Mucosa of descending colon (tissue), 3 donors: ENCODE measurements around the gene MYRIP. TPM values are rescaled to one million over a fixed set of nuclear protein-coding genes. Genes with fewer than 3 reads are reported as not detected.

Experiments
- ATAC-seq: fragments of 200-7000 bp; cut with Tn5 transposase; one replicate; pipeline ENCODE4 v1.9.1; 2020; ENCODE audit warnings: mild to moderate bottlenecking, moderate library complexity
- DNase-seq, 3 donors: peaks; one replicate each; pipeline ENCODE4 v3.0.0-alpha.2; 2020
- H3K36me3 ChIP-seq: fragments of 200-600 bp; one replicate; pipeline ENCODE4 v1.8.0; 2021; ENCODE audit warnings: low read depth, mild to moderate bottlenecking
- H3K4me1 ChIP-seq: fragments of 200-600 bp; one replicate; pipeline ENCODE4 v1.8.0; 2021; ENCODE audit warnings: low read depth, mild to moderate bottlenecking
- H3K4me3 ChIP-seq: fragments of 200-600 bp; one replicate; pipeline ENCODE4 v1.8.0; 2021; ENCODE audit warnings: mild to moderate bottlenecking
- H3K9me3 ChIP-seq: fragments of 200-600 bp; one replicate; pipeline ENCODE4 v1.8.0; 2021; ENCODE audit warnings: mild to moderate bottlenecking
- intact Hi-C, 2 donors: fragments of 100-400 bp; cut with DNase I in 1 of 2; cut with micrococcal nuclease in 1 of 2; formaldehyde crosslinking; loops; one replicate each; pipeline versions ENCODE4 v1.11.0 to v1.11.1; 2022; cut with DNase I, micrococcal nuclease
- total RNA-seq, 3 donors: library from RNA; stranded (reverse); fragmentation: NEBNext Ultra II Directional in 2 of 3; extraction: Animal tissue kit (Norgen Biotek cat#: 25700) in 2 of 3; gene quantifications; one replicate each; pipeline versions ENCODE4 v1.2.1 to v1.2.4, GENCODE V29; 2021 to 2023
- TF ChIP-seq, protein P1 (sequence below): fragments of 200-600 bp; IDR thresholded peaks from one replicate; pipeline ENCODE4 v1.8.0; 2022; ENCODE audit warnings: antibody characterized with exemption, mild to moderate bottlenecking
- donor health status: DM: no; HTN: no; CAD: no; lungs with moderate emphysema.
- donor health status: DM: no; HTN: no; CAD: no.
- donor health status: DM: no; HTN: yes; CAD: no.

The MYRIP gene
- total RNA-seq, 3 donors from 2014 or later, result 7.2 to 11.2 (median 9.9) TPM

DNA sequence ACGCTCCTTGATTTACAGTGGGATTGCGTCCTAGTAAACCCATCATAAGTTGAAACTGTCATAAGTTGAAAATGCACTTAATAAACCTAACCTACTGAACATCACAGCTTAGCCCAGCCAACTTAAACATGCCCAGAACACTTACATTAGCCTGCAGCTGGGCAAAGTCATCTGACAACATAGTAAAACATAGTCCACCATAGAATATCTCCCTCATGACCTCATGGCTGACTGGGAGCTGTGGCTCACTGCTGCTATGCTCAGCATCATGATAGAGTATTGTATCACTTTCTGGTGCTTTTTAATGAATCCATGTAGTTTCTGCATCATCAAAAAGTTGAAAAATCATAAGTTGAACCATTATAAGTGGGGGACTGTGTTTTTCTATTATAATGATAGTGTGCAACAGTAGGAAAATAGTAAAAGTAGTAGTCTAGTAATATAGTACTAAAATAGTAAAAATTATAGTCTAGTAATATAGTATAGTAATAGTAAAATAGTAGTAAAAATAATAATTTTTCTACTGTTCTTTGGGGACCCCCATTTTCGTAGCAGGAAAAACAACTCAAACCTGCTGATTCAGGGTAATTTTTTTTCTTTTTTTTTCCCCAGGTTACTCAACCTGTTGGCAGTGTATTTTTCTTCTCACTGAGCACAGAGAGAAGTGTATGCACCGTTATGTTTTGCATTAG, 233.5 kb downstream of the MYRIP start:
- ATAC-seq, result no peak
- DNase-seq, result no peak
- TF ChIP-seq, protein P1, sequence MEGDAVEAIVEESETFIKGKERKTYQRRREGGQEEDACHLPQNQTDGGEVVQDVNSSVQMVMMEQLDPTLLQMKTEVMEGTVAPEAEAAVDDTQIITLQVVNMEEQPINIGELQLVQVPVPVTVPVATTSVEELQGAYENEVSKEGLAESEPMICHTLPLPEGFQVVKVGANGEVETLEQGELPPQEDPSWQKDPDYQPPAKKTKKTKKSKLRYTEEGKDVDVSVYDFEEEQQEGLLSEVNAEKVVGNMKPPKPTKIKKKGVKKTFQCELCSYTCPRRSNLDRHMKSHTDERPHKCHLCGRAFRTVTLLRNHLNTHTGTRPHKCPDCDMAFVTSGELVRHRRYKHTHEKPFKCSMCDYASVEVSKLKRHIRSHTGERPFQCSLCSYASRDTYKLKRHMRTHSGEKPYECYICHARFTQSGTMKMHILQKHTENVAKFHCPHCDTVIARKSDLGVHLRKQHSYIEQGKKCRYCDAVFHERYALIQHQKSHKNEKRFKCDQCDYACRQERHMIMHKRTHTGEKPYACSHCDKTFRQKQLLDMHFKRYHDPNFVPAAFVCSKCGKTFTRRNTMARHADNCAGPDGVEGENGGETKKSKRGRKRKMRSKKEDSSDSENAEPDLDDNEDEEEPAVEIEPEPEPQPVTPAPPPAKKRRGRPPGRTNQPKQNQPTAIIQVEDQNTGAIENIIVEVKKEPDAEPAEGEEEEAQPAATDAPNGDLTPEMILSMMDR, result no peak

GRCh38 chr3:40043444-40043755, 234.0 kb downstream of the MYRIP start:
- intact Hi-C loops, result no loop called here
- no peak for ATAC-seq
- Histone ChIP-seq H3K36me3 (no peaks in the 10 kb centered on the region), H3K4me3 (no peak overlapping the region), H3K4me1 (no peaks in the 10 kb centered on the region), H3K9me3 (no peaks in the 10 kb centered on the region)
- TF ChIP-seq, protein P1, result no peak
- no peak for DNase-seq

More for the DNA sequence above, 233.5 kb downstream of the MYRIP start:
- intact Hi-C loops, result no loop called here
- Histone ChIP-seq H3K4me1 (no peaks in the 10 kb centered on the region), H3K4me3 (no peak overlapping the region), H3K36me3 (no peaks in the 10 kb centered on the region), H3K9me3 (no peaks in the 10 kb centered on the region)

- Histone ChIP-seq H3K9me3 (no peaks in the 10 kb centered on the region), H3K4me1 (no peaks in the 10 kb centered on the region), H3K36me3 (no peaks in the 10 kb centered on the region), H3K4me3 (no peak overlapping the region)
- TF ChIP-seq, protein P1, result no peak
- intact Hi-C loops, result no loop called here
- ATAC-seq (no peak), DNase-seq (no peak)
These were observed 235.1 kb downstream of the MYRIP start for GRCh38 chr3:40044487-40044886.

GRCh38 chr3:40045051-40045450, 235.6 kb downstream of the MYRIP start:
- no peak for ATAC-seq
- DNase-seq, result no peak
- intact Hi-C loops, result no loop called here
- TF ChIP-seq, protein P1, result no peak
- Histone ChIP-seq H3K9me3 (peaks cover 4% of the 10 kb centered on the region), H3K36me3 (no peaks in the 10 kb centered on the region), H3K4me3 (no peak overlapping the region), H3K4me1 (no peaks in the 10 kb centered on the region)

DNA sequence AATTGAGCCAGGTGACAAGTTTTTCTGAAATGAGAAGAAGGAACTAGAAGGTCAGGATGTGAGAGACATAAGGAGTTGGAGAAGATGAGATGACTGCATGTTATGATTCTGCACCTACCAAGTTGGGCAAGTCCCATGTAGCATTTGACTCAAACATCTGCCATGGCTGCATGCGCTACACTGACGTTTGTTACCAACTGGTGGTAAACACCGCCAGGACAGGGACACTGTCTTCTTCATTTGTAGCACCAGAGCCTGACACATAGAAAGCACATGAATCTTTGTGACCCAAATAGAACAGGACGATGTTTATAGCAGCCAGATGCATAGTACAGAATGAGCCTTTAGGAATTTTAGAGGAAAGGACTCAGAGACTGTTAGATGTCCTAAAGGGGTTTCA, 236.7 kb downstream of the MYRIP start:
- no peak for ATAC-seq
- no peak for DNase-seq
- Histone ChIP-seq H3K4me1 (no peaks in the 10 kb centered on the region), H3K4me3 (no peak overlapping the region), H3K36me3 (no peaks in the 10 kb centered on the region), H3K9me3 (peaks cover 6% of the 10 kb centered on the region)
- TF ChIP-seq, protein P1, result no peak
- intact Hi-C loops, result no loop called here

GRCh38 chr3:40047406-40047805, 238.0 kb downstream of the MYRIP start:
- intact Hi-C loops, result no loop called here
- Histone ChIP-seq H3K4me1 (no peaks in the 10 kb centered on the region), H3K36me3 (no peaks in the 10 kb centered on the region), H3K9me3 (peaks cover 6% of the 10 kb centered on the region), H3K4me3 (no peak overlapping the region)
- ATAC-seq (no peak), DNase-seq (no peak)
- TF ChIP-seq, protein P1, result no peak
